Measurements from ENCODE around the gene UVRAG.

The UVRAG gene

DNA sequence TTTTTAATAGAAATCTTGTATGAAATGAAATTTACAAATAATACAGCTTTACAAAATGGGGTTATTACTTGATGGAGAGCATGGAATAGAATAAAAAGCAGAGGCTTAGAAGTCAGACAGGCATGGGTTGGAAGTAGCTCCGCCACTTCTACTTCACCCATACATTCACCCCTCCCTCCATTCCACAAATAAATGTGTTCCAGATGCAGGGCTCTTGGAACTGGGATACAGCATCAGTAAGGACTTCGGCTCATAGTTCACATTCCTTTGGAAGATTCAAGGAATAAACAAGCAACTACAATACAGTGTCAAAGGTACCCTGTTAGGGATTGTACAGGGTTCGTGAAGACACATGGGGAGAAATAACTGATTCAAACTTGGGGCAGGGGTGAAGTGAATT lies 234.5 kb downstream of the UVRAG start:
- peaks cover 0 to 2% of the 10 kb centered on the region in 2 experiments; a peak in 1 of 3 replicates for H3K36me3 ChIP-seq (ENCODE audit: control insufficient read depth in 2 of 2, insufficient read depth in 1 of 2, low read length in 2 of 2)
- ChIA-PET POLR2A (no interaction called here), CTCF (no interaction called here)
- no peak overlapping the region for H3K27ac ChIP-seq (ENCODE audit: extremely low read depth, low read depth, low read length)
- no peaks in the 10 kb centered on the region for H3K9me3 ChIP-seq (ENCODE audit: control insufficient read depth, insufficient read depth, low read depth, low read length)
- H3K4me1 ChIP-seq (ENCODE audit: control insufficient read depth, insufficient read depth, low read length): no peaks in the 10 kb centered on the region
- H3K4me3 ChIP-seq (ENCODE audit: low read depth, low read length): no peak overlapping the region
- TF ChIP-seq, protein P1, sequence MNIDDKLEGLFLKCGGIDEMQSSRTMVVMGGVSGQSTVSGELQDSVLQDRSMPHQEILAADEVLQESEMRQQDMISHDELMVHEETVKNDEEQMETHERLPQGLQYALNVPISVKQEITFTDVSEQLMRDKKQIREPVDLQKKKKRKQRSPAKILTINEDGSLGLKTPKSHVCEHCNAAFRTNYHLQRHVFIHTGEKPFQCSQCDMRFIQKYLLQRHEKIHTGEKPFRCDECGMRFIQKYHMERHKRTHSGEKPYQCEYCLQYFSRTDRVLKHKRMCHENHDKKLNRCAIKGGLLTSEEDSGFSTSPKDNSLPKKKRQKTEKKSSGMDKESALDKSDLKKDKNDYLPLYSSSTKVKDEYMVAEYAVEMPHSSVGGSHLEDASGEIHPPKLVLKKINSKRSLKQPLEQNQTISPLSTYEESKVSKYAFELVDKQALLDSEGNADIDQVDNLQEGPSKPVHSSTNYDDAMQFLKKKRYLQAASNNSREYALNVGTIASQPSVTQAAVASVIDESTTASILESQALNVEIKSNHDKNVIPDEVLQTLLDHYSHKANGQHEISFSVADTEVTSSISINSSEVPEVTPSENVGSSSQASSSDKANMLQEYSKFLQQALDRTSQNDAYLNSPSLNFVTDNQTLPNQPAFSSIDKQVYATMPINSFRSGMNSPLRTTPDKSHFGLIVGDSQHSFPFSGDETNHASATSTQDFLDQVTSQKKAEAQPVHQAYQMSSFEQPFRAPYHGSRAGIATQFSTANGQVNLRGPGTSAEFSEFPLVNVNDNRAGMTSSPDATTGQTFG (tag by site-specific recombination; IDR thresholded peaks at IDR 0.05; ENCODE audit: borderline replicate concordance): no peak
- TF ChIP-seq KLF10 (tag by site-specific recombination; IDR thresholded peaks at IDR 0.05) (no peak), ZNF580 (tag by site-specific recombination; IDR thresholded peaks at IDR 0.05) (no peak), ZNF560 (tag by site-specific recombination; IDR thresholded peaks at IDR 0.05; ENCODE audit: borderline replicate concordance) (no peak), ZNF677 (tag by site-specific recombination; IDR thresholded peaks at IDR 0.05) (no peak), ZBTB17 (tag by site-specific recombination; IDR thresholded peaks at IDR 0.05) (no peak), ZIC2 (tag by site-specific recombination; IDR thresholded peaks at IDR 0.05) (no peak), ZNF335 (tag by site-specific recombination; conservative IDR thresholded peaks at IDR 0.05) (no peak), ZNF202 (tag by site-specific recombination; IDR thresholded peaks at IDR 0.05; ENCODE audit: borderline replicate concordance) (no peak)
- TF ChIP-seq, protein P2, sequence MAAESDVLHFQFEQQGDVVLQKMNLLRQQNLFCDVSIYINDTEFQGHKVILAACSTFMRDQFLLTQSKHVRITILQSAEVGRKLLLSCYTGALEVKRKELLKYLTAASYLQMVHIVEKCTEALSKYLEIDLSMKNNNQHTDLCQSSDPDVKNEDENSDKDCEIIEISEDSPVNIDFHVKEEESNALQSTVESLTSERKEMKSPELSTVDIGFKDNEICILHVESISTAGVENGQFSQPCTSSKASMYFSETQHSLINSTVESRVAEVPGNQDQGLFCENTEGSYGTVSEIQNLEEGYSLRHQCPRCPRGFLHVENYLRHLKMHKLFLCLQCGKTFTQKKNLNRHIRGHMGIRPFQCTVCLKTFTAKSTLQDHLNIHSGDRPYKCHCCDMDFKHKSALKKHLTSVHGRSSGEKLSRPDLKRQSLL (tag by site-specific recombination; IDR thresholded peaks at IDR 0.05): no peak

GRCh38 chr11:76051937-76052336 lies 236.9 kb downstream of the UVRAG start:
- Histone ChIP-seq H3K4me1 (ENCODE audit: control insufficient read depth, insufficient read depth, low read length) (no peaks in the 10 kb centered on the region), H3K27ac (ENCODE audit: extremely low read depth, low read depth, low read length) (no peak overlapping the region), H3K9me3 (ENCODE audit: control insufficient read depth, insufficient read depth, low read depth, low read length) (no peaks in the 10 kb centered on the region), H3K4me3 (ENCODE audit: low read depth, low read length) (no peak overlapping the region), H3K36me3 (ENCODE audit: control insufficient read depth in 2 of 2, insufficient read depth in 1 of 2, low read length in 2 of 2) (peaks cover 0 to 2% of the 10 kb centered on the region in 2 experiments; a peak in 1 of 3 replicates)
- TF ChIP-seq ATF2 (tag by site-specific recombination; IDR thresholded peaks at IDR 0.05; ENCODE audit: low read depth): no peak
- TF ChIP-seq ZNF223 (tag by site-specific recombination; IDR thresholded peaks at IDR 0.05): no peak
- no peak for TF ChIP-seq ZNF114 (tag by site-specific recombination; IDR thresholded peaks at IDR 0.05)
- no peak for TF ChIP-seq ZNF274 (IDR thresholded peaks at IDR 0.05; ENCODE audit: low read length)
- TF ChIP-seq ZNF274 (tag by site-specific recombination; IDR thresholded peaks at IDR 0.05; ENCODE audit: borderline replicate concordance): no peak
- TF ChIP-seq ZNF558 (tag by site-specific recombination; IDR thresholded peaks at IDR 0.05): no peak
- ChIA-PET CTCF (interaction anchor here (0.6 kb wide), 1 partner anchor 33 kb away, joined by 3 read pairs; no protein-coding TSS in a partner anchor), POLR2A (no interaction called here)

DNA sequence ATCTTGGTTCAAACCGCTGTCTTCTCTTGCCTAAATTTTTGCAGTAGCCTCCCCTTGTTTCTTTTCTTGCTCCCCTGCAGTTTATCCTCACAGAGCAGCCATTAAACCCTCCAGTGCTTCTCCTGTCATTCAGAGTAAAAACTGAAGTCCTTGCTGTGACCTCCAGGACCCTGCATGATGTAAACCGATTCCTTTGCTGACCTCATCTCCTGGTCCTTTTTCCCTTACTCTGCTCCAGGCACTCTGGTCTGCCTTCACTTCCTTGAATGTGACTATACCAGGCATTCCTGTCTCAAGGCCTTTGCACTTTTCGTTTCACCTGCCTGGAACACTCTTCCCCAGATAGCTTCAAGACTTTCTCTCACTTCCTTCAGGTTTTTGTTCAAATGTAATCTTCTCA lies 239.3 kb downstream of the UVRAG start:
- Histone ChIP-seq H3K4me3 (ENCODE audit: low read depth, low read length) (no peak overlapping the region), H3K9me3 (ENCODE audit: control insufficient read depth, insufficient read depth, low read depth, low read length) (no peaks in the 10 kb centered on the region), H3K27ac (ENCODE audit: extremely low read depth, low read depth, low read length) (no peak overlapping the region), H3K36me3 (ENCODE audit: control insufficient read depth in 2 of 2, insufficient read depth in 1 of 2, low read length in 2 of 2) (peaks cover 0 to 2% of the 10 kb centered on the region in 2 experiments; a peak in 1 of 3 replicates), H3K4me1 (ENCODE audit: control insufficient read depth, insufficient read depth, low read length) (no peaks in the 10 kb centered on the region)
- CTCF ChIA-PET: interaction anchor here (1.3 kb wide), 1 partner anchor 98 kb away, joined by 4 read pairs; no protein-coding TSS in a partner anchor
- POLR2A ChIA-PET: no interaction called here
- TF ChIP-seq, protein P3, sequence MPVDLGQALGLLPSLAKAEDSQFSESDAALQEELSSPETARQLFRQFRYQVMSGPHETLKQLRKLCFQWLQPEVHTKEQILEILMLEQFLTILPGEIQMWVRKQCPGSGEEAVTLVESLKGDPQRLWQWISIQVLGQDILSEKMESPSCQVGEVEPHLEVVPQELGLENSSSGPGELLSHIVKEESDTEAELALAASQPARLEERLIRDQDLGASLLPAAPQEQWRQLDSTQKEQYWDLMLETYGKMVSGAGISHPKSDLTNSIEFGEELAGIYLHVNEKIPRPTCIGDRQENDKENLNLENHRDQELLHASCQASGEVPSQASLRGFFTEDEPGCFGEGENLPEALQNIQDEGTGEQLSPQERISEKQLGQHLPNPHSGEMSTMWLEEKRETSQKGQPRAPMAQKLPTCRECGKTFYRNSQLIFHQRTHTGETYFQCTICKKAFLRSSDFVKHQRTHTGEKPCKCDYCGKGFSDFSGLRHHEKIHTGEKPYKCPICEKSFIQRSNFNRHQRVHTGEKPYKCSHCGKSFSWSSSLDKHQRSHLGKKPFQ (tag by site-specific recombination; IDR thresholded peaks at IDR 0.05): no peak

Data from HEK293 (cell line).